ENCODE data around the gene URM1.

DNA sequence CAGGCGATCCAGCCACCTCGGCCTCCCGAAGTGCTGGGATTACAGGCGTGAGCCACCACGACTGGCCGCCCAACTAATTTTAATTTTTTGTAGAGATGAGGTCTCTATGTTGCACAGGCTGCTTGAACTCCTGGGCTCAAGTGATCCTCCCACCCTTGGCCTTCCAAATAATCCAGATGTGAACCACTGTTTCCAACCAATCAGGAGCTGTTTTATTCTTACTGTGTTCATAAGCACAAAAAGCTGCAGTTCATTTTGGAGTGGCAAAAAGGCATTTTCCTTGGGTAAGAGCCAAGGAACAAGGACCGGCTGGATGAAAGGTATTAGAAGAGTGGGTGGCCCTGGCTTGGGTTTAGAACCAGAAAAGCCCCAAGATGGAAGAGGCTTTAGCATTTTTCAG, 36.0 kb upstream of the URM1 start:
- TF ChIP-seq, protein P1, sequence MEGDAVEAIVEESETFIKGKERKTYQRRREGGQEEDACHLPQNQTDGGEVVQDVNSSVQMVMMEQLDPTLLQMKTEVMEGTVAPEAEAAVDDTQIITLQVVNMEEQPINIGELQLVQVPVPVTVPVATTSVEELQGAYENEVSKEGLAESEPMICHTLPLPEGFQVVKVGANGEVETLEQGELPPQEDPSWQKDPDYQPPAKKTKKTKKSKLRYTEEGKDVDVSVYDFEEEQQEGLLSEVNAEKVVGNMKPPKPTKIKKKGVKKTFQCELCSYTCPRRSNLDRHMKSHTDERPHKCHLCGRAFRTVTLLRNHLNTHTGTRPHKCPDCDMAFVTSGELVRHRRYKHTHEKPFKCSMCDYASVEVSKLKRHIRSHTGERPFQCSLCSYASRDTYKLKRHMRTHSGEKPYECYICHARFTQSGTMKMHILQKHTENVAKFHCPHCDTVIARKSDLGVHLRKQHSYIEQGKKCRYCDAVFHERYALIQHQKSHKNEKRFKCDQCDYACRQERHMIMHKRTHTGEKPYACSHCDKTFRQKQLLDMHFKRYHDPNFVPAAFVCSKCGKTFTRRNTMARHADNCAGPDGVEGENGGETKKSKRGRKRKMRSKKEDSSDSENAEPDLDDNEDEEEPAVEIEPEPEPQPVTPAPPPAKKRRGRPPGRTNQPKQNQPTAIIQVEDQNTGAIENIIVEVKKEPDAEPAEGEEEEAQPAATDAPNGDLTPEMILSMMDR (IDR thresholded peaks at IDR 0.05), result no peak
- no peak for TF ChIP-seq EP300 (IDR thresholded peaks at IDR 0.05)
- TF ChIP-seq POLR2AphosphoS5 (IDR thresholded peaks at IDR 0.05), result no peak

Measured in sigmoid colon (tissue), 4 donors.